Measurements from ENCODE around the gene VARS1. TPM values are rescaled to one million over a fixed set of nuclear protein-coding genes. Genes with fewer than 3 reads are reported as not detected.

VARS1 gene
- total and polyA plus RNA-seq, 7 donors: 6.0 to 50.9 (median 25.0) TPM

DNA sequence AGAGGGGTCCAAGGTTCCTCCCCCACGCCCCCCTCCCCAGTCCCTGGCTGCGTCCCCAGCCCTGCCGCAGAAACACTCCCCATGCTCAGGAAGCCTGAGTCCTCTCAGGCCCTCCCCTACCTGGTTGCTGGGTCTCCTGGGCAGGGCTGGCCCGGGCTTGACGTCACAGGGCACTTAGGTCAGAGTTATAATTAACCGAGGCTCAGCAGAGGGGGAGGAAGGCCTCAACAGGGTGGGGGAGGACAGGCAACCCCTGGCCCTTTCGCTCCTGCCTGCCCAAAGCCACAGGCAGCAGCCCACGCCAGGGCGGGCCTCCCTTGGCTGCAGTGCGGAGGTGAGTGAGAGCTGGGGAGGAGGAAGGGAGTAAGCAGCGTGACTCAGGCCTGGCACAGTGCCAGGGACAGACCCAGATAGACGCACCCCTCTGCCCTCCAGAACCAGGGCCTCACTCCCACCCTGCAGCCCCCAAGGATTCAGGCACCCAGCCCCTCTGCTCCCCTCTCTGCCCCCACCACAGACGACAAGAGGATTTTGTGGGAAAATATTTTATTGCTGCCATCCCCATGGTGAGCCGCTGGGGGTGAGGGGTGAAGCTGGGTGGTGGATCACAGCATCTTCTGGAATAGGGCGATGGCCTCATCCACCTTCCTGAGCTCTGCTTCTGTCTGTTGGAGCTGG is 18.4 kb downstream of the VARS1 start, which contains the start of gene VWA7:
Gene VWA7, minus strand, starts transcription at position 340 of the 678 bp plus-strand sequence. CDS start 549 bp downstream, outside the sequence.
- H3K27ac ChIP-seq: peak within 1 kb of the TSS in 1 of 4 donors; percentile 5

DNA sequence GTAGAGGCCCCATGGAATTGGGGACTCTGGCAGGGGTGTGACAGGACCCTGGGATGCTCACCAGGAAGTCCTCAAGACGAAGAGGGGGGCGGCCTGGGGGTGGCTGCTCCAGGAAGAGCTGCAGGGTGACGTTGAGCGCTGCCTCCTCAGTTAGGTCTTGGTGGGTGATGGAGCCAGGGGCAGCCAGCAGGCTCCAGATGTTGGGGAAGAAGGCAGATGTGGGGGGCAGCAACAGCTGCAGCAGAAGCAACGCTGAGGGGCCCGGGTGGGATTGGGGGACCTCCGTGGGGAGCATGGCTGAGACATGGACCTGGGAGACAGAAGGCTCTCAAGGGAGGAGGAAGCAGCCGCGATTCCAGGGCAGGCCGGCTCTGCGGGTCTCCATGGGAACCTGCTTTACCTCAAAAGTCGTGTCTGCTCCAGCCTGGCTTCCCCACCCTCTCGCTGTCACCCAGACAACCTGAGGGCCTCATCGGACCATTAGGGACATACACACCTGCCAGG is 19.0 kb downstream of the VARS1 start:
- WGBS, 2 donors: 25 to 26% methylated on average over 14 of the region's 14 CpGs
- no peak overlapping the region for H3K4me3 ChIP-seq

More for the DNA sequence above, 18.4 kb downstream of the VARS1 start, which contains the start of gene VWA7:
- no peaks in the 10 kb centered on the region for H3K9me3 ChIP-seq
- no peaks in the 10 kb centered on the region for H3K27me3 ChIP-seq
- peaks cover 0 to 10% (median 10%) of the 10 kb centered on the region in 4 donors for H3K4me1 ChIP-seq
- WGBS, 2 donors: 9 to 14% methylated on average over 15 of the region's 15 CpGs
- peaks cover 3 to 38% (median 31%) of the 10 kb centered on the region in 4 donors for H3K36me3 ChIP-seq
- no peak within 1 kb of the TSS for H3K4me3 ChIP-seq
- no peak for DNase-seq
- intact Hi-C loops (cut with DNase I): no loop called here
- TF ChIP-seq POLR2A (IDR thresholded peaks at IDR 0.05): no peak
- peak in 2 of 4 donors; percentile 22 to 39 for TF ChIP-seq POLR2AphosphoS5 (IDR thresholded peaks at IDR 0.05)

GRCh38 chr6:31775633-31776484 is 19.7 kb downstream of the VARS1 start:
- Histone ChIP-seq H3K36me3 (peaks cover 0 to 25% (median 21%) of the 10 kb centered on the region in 4 donors), H3K9me3 (no peaks in the 10 kb centered on the region), H3K27me3 (no peaks in the 10 kb centered on the region), H3K4me1 (peaks cover 0 to 10% (median 10%) of the 10 kb centered on the region in 4 donors), H3K4me3 (no peak overlapping the region), H3K27ac (no peak overlapping the region)
- no peak for TF ChIP-seq POLR2A (IDR thresholded peaks at IDR 0.05)
- TF ChIP-seq POLR2AphosphoS5 (IDR thresholded peaks at IDR 0.05): no peak
- intact Hi-C loops (cut with DNase I): no loop called here
- WGBS, 2 donors: 66 to 90% methylated on average over 32 of the region's 32 CpGs
- no peak for DNase-seq

More for the DNA sequence above, 19.0 kb downstream of the VARS1 start:
- no peak overlapping the region for H3K27ac ChIP-seq
- no peaks in the 10 kb centered on the region for H3K27me3 ChIP-seq
- intact Hi-C loops (cut with DNase I): no loop called here
- no peak for DNase-seq
- H3K36me3 ChIP-seq: peaks cover 0 to 32% (median 25%) of the 10 kb centered on the region in 4 donors
- H3K9me3 ChIP-seq: no peaks in the 10 kb centered on the region
- H3K4me1 ChIP-seq: peaks cover 0 to 10% (median 10%) of the 10 kb centered on the region in 4 donors
- TF ChIP-seq POLR2A (IDR thresholded peaks at IDR 0.05): no peak
- TF ChIP-seq EP300 (IDR thresholded peaks at IDR 0.05): no peak
- no peak for TF ChIP-seq POLR2AphosphoS5 (IDR thresholded peaks at IDR 0.05)
- TF ChIP-seq CTCF (IDR thresholded peaks at IDR 0.05): no peak

- TF ChIP-seq POLR2A (IDR thresholded peaks at IDR 0.05) (no peak), CTCF (IDR thresholded peaks at IDR 0.05) (no peak), EP300 (IDR thresholded peaks at IDR 0.05) (no peak), POLR2AphosphoS5 (IDR thresholded peaks at IDR 0.05) (no peak)
- 25 to 78% methylated on average over 4 of the region's 4 CpGs for WGBS, 2 donors
- Histone ChIP-seq H3K9me3 (no peaks in the 10 kb centered on the region), H3K4me3 (no peak overlapping the region), H3K4me1 (peaks cover 0 to 10% (median 10%) of the 10 kb centered on the region in 4 donors), H3K36me3 (peaks cover 0 to 18% (median 16%) of the 10 kb centered on the region in 4 donors), H3K27me3 (no peaks in the 10 kb centered on the region), H3K27ac (no peak overlapping the region)
- intact Hi-C loops (cut with DNase I): no loop called here
- DNase-seq: no peak
Measured at GRCh38 chr6:31775184-31775583, 20.4 kb downstream of the VARS1 start.

DNA sequence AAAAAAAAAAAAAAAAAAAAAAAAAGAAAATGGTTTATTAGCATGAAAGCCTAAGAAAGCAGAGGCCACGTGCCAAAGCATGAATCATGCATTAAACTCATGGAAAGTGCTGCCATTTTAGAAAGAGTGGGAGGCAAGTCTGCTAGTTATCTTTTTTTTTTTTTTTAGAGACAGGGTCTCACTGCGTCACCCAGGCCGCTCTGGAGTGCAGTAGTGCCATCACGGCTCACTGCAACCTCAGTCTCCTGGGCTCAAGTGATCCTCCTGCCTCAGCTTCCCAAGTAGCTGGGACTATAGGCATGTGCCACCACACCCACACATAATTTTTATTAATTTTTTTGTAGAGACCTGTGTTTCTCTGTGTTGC is 23.6 kb downstream of the VARS1 start:
- Histone ChIP-seq H3K36me3 (no peaks in the 10 kb centered on the region), H3K27ac (no peak overlapping the region), H3K4me1 (peaks cover 0 to 6% (median 4%) of the 10 kb centered on the region in 4 donors), H3K27me3 (no peaks in the 10 kb centered on the region), H3K4me3 (no peak overlapping the region), H3K9me3 (no peaks in the 10 kb centered on the region)
- no peak for DNase-seq
- TF ChIP-seq CTCF (IDR thresholded peaks at IDR 0.05): no peak
- no peak for TF ChIP-seq EP300 (IDR thresholded peaks at IDR 0.05)
- no peak for TF ChIP-seq POLR2A (IDR thresholded peaks at IDR 0.05)
- TF ChIP-seq POLR2AphosphoS5 (IDR thresholded peaks at IDR 0.05): no peak
- intact Hi-C loops (cut with DNase I): no loop called here
- 67 to 74% methylated on average over 4 of the region's 4 CpGs for WGBS, 2 donors

Data from sigmoid colon (tissue), 7 donors.